H9 (cell line): ENCODE data around the gene SPATA31A6. TPM values are rescaled to one million over a fixed set of nuclear protein-coding genes. Genes with fewer than 3 reads are reported as not detected.
"Not testable (repeated sequence)": the region's sequence is repeated elsewhere in the genome, so short reads cannot be mapped to it uniquely, and the experiment has no call there.

Experiments used
- DNase-seq: peaks from one replicate; pipeline ENCODE4 v3.0.0-alpha.2; 2017
- H2AFZ ChIP-seq: one replicate; pipeline ENCODE4 v1.6.1; 2013; ENCODE audit warnings: mild to moderate bottlenecking, low read length, control low read depth, moderate library complexity
- H2AK5ac ChIP-seq: 2 replicates; pipeline ENCODE4 v1.6.1; 2013; ENCODE audit warnings: low read length, control low read depth, mixed read lengths; ENCODE audit not compliant: insufficient read length
- H2BK120ac ChIP-seq: one replicate; pipeline ENCODE4 v1.6.1; 2013; ENCODE audit warnings: low read depth, mild to moderate bottlenecking, low read length, control low read depth, inconsistent platforms; ENCODE audit not compliant: poor library complexity, severe bottlenecking
- H2BK12ac ChIP-seq: 2 replicates; pipeline ENCODE4 v1.6.1; 2013; ENCODE audit warnings: low read length, control low read depth, mixed read lengths, low read depth; ENCODE audit not compliant: insufficient read length
- H2BK15ac ChIP-seq: 2 replicates; pipeline ENCODE4 v1.6.1; 2013; ENCODE audit warnings: low read depth, low read length, control low read depth
- H2BK20ac ChIP-seq: one replicate; pipeline ENCODE4 v1.6.1; 2013; ENCODE audit warnings: low read depth, mild to moderate bottlenecking, low read length, control low read depth, inconsistent platforms; ENCODE audit not compliant: poor library complexity, severe bottlenecking
- H2BK5ac ChIP-seq: 2 replicates; pipeline ENCODE4 v1.6.1; 2013; ENCODE audit warnings: low read length, control low read depth, mixed read lengths; ENCODE audit not compliant: insufficient read length
- H3K14ac ChIP-seq: 2 replicates; pipeline ENCODE4 v1.6.1; 2013; ENCODE audit warnings: low read length, control low read depth; ENCODE audit not compliant: insufficient read depth
- H3K18ac ChIP-seq: 2 replicates; pipeline ENCODE4 v1.6.1; 2013; ENCODE audit warnings: low read depth, mild to moderate bottlenecking, mixed read lengths, low read length, control low read depth; ENCODE audit not compliant: insufficient read length
- H3K23ac ChIP-seq: 2 replicates; pipeline ENCODE4 v1.6.1; 2013; ENCODE audit warnings: low read length, control low read depth, mixed read lengths, low read depth; ENCODE audit not compliant: insufficient read length
- H3K23me2 ChIP-seq: 2 replicates; pipeline ENCODE4 v1.6.1; 2013; ENCODE audit warnings: low read depth, mild to moderate bottlenecking, mixed read lengths, low read length, control low read depth; ENCODE audit not compliant: insufficient read length, poor library complexity, severe bottlenecking
- H3K27ac ChIP-seq: 2 replicates; pipeline ENCODE4 v1.5.1; 2013; ENCODE audit warnings: low read length, control low read depth, mixed read lengths, low read depth; ENCODE audit not compliant: insufficient read length
- H3K27me3 ChIP-seq: 2 replicates; pipeline ENCODE4 v1.6.1; 2013; ENCODE audit warnings: low read length, control low read depth, inconsistent platforms; ENCODE audit not compliant: insufficient read depth
- H3K4ac ChIP-seq: 2 replicates; pipeline ENCODE4 v1.6.1; 2013; ENCODE audit warnings: low read depth, mild to moderate bottlenecking, control low read depth, inconsistent platforms, low read length, moderate library complexity
- H3K4me1 ChIP-seq: 2 replicates; pipeline ENCODE4 v1.6.1; 2013; ENCODE audit warnings: low read length, control low read depth, inconsistent platforms; ENCODE audit not compliant: insufficient read depth
- H3K4me2 ChIP-seq: 2 replicates; pipeline ENCODE4 v1.6.1; 2013; ENCODE audit warnings: low read length, control low read depth, mixed read lengths; ENCODE audit not compliant: insufficient read length, insufficient read depth
- H3K56ac ChIP-seq: 2 replicates; pipeline ENCODE4 v1.6.1; 2013; ENCODE audit warnings: low read depth, mild to moderate bottlenecking, mixed read lengths, low read length, control low read depth; ENCODE audit not compliant: insufficient read length
- H3K79me1 ChIP-seq: 2 replicates; pipeline ENCODE4 v1.6.1; 2013; ENCODE audit warnings: low read depth, mild to moderate bottlenecking, moderate library complexity, low read length, control low read depth, inconsistent platforms; ENCODE audit not compliant: insufficient read depth, poor library complexity, severe bottlenecking
- H3K79me2 ChIP-seq: 2 replicates; pipeline ENCODE4 v1.6.1; 2013; ENCODE audit warnings: low read length, control low read depth, inconsistent platforms; ENCODE audit not compliant: insufficient read depth
- H3K9ac ChIP-seq: 2 replicates; pipeline ENCODE4 v1.6.1; 2013; ENCODE audit warnings: low read length, control low read depth, mixed read lengths; ENCODE audit not compliant: insufficient read length; ENCODE audit errors: extremely low read depth
- H3K9me3 ChIP-seq: one replicate; pipeline ENCODE4 v1.6.1; 2013; ENCODE audit warnings: low read depth, low read length, inconsistent platforms; ENCODE audit not compliant: control insufficient read depth
- H3T11ph ChIP-seq: one replicate; pipeline ENCODE4 v1.6.1; 2013; ENCODE audit warnings: mild to moderate bottlenecking, low read length, control low read depth, inconsistent platforms
- H4K20me1 ChIP-seq: one replicate; pipeline ENCODE4 v1.6.1; 2013; ENCODE audit not compliant: control insufficient read depth, insufficient read length, insufficient read depth
- H4K5ac ChIP-seq: 2 replicates; pipeline ENCODE4 v1.6.1; 2013; ENCODE audit warnings: low read depth, mild to moderate bottlenecking, mixed read lengths, low read length, control low read depth; ENCODE audit not compliant: insufficient read length
- H4K8ac ChIP-seq: replicated peaks from 2 replicates; pipeline ENCODE4 v1.6.1; 2013; ENCODE audit warnings: low read length, control low read depth, mixed read lengths, low read depth; ENCODE audit not compliant: insufficient read length
- H4K91ac ChIP-seq: 2 replicates; pipeline ENCODE4 v1.6.1; 2013; ENCODE audit warnings: low read depth, mild to moderate bottlenecking, moderate library complexity, mixed read lengths, low read length, control low read depth; ENCODE audit not compliant: insufficient read length
- H3K27ac Mint-ChIP-seq, 3 experiments: 2 replicates in 2 of 3; 3 replicates in 1 of 3; pipeline ENCODE4 v1.8.0; 2020 to 2021; ENCODE audit warnings: mixed read lengths in 3 of 3, mild to moderate bottlenecking in 1 of 3, moderate library complexity in 1 of 3
- H3K27me3 Mint-ChIP-seq: 2 replicates; pipeline ENCODE4 v1.8.0; 2021; ENCODE audit warnings: low read depth, mild to moderate bottlenecking, moderate library complexity, mixed read lengths
- H3K36me3 Mint-ChIP-seq, 3 experiments: 2 replicates in 2 of 3; 3 replicates in 1 of 3; pipeline ENCODE4 v1.8.0; 2020 to 2021; ENCODE audit warnings: low read depth in 3 of 3, mixed read lengths in 3 of 3; ENCODE audit not compliant: insufficient read depth in 1 of 3
- H3K4me1 Mint-ChIP-seq, 2 experiments: 2 replicates each; pipeline ENCODE4 v1.8.0; 2020; ENCODE audit warnings: mixed read lengths in 2 of 2
- H3K4me3 Mint-ChIP-seq, 2 experiments: 2 replicates in 1 of 2; 3 replicates in 1 of 2; pipeline ENCODE4 v1.8.0; 2020 to 2021; ENCODE audit warnings: mild to moderate bottlenecking in 2 of 2, mixed read lengths in 2 of 2, moderate library complexity in 1 of 2
- H3K9me3 Mint-ChIP-seq, 2 experiments: 2 replicates in 1 of 2; 3 replicates in 1 of 2; pipeline ENCODE4 v1.8.0; 2020; ENCODE audit warnings: mild to moderate bottlenecking in 2 of 2, mixed read lengths in 2 of 2, moderate library complexity in 1 of 2
- CTCF ChIP-seq: fragments of 200-600 bp; sonication (generic); conservative IDR thresholded peaks from 3 replicates; pipeline ENCODE4 v1.8.0; 2021; ENCODE audit warnings: antibody characterized with exemption, mild to moderate bottlenecking
- WGBS: extraction: QIAGEN DNeasy Blood & Tissue Kit; methylation state at CpG from one replicate; pipeline ENCODE4 v1.1.7; 2013; ENCODE audit warnings: missing lambda C conversion rate, low lambda C conversion rate, mixed read lengths; ENCODE audit not compliant: insufficient read length; ENCODE audit errors: extremely low coverage; 5-methylcytosine and 5-hydroxymethylcytosine counted together
- total RNA-seq: library from RNA; stranded (reverse); gene quantifications from 2 replicates; pipeline ENCODE4 v1.2.1, GENCODE V29; 2021

Gene SPATA31A6
- total RNA-seq, 1 experiment from 2014 or later, result 0.61 TPM

GRCh38 chr9:42160299-42160698, 23.2 kb upstream of the SPATA31A6 start:
- H3K56ac ChIP-seq, H4K8ac ChIP-seq: not testable (repeated sequence)

GRCh38 chr9:42219861-42220260, 36.4 kb downstream of the SPATA31A6 start:
- not testable (repeated sequence) for DNase-seq, H3K9me3 Mint-ChIP-seq, H3K9me3 ChIP-seq, H3K36me3 Mint-ChIP-seq, H3T11ph ChIP-seq, H3K18ac ChIP-seq, H2BK20ac ChIP-seq, H3K56ac ChIP-seq, H4K8ac ChIP-seq, H3K4me1 ChIP-seq, H3K4me2 ChIP-seq, H3K4me1 Mint-ChIP-seq, H3K27me3 ChIP-seq, H3K79me1 ChIP-seq, H4K20me1 ChIP-seq, H2BK15ac ChIP-seq, H2AFZ ChIP-seq, H4K91ac ChIP-seq, H2BK12ac ChIP-seq, H3K79me2 ChIP-seq, H3K27ac Mint-ChIP-seq, H3K4me3 Mint-ChIP-seq, H3K27ac ChIP-seq, H2AK5ac ChIP-seq, H3K14ac ChIP-seq, H3K27me3 Mint-ChIP-seq, H2BK5ac ChIP-seq, H3K9ac ChIP-seq, H3K23ac ChIP-seq, H3K4ac ChIP-seq, H3K23me2 ChIP-seq, H4K5ac ChIP-seq, H2BK120ac ChIP-seq
- no CpG with 5 or more reads among the region's 2 CpGs for WGBS

More at GRCh38 chr9:42160299-42160698, 23.2 kb upstream of the SPATA31A6 start:
- not testable (repeated sequence) for H3K4me1 ChIP-seq, H3K27me3 ChIP-seq, H3K23ac ChIP-seq, H3K23me2 ChIP-seq, H3K9me3 Mint-ChIP-seq, H3K27ac Mint-ChIP-seq, H3K9me3 ChIP-seq, H3T11ph ChIP-seq, H3K4me1 Mint-ChIP-seq, H2BK15ac ChIP-seq, H3K4me2 ChIP-seq, H2BK5ac ChIP-seq, H3K9ac ChIP-seq, H2AK5ac ChIP-seq, H3K36me3 Mint-ChIP-seq, H2BK12ac ChIP-seq, H3K79me2 ChIP-seq, H4K20me1 ChIP-seq, H3K4me3 Mint-ChIP-seq, H3K14ac ChIP-seq, DNase-seq, H3K27me3 Mint-ChIP-seq, H3K18ac ChIP-seq, H3K4ac ChIP-seq, H4K5ac ChIP-seq, H4K91ac ChIP-seq, H2BK120ac ChIP-seq, H3K79me1 ChIP-seq, H3K27ac ChIP-seq, H2BK20ac ChIP-seq, H2AFZ ChIP-seq
- no CpG with 5 or more reads among the region's 1 CpG for WGBS
- peak; percentile 60 for TF ChIP-seq CTCF
